T-helper 22 cell (primary cell): ENCODE results near the gene RGS17.
"Not testable (repeated sequence)": the region's sequence is repeated elsewhere in the genome, so short reads cannot be mapped to it uniquely, and the experiment has no call there.

Source experiments
- DNase-seq: peaks from one replicate; pipeline ENCODE4 v3.0.0-alpha.2; 2020; ENCODE audit warnings: low read depth

Gene RGS17

GRCh38 chr6:153125032-153125431 lies 6.0 kb downstream of the RGS17 start:
- DNase-seq: no peak

- no peak for DNase-seq
Measured at GRCh38 chr6:153123801-153124200, 7.3 kb downstream of the RGS17 start.

- no peak for DNase-seq
Measured at GRCh38 chr6:153121311-153121710, 9.8 kb downstream of the RGS17 start.

GRCh38 chr6:153117986-153118879 lies 12.8 kb downstream of the RGS17 start:
- no peak for DNase-seq

- not testable (repeated sequence) for DNase-seq
Measured at GRCh38 chr6:153111082-153111481, 20.0 kb downstream of the RGS17 start.

- not testable (repeated sequence) for DNase-seq
Measured at GRCh38 chr6:153110612-153111011, 20.5 kb downstream of the RGS17 start.

- no peak for DNase-seq
Measured at GRCh38 chr6:153108315-153108714, 22.8 kb downstream of the RGS17 start.

- DNase-seq: no peak
Measured at GRCh38 chr6:153106021-153106420, 25.1 kb downstream of the RGS17 start.

- no peak for DNase-seq
Measured at GRCh38 chr6:153104220-153104619, 26.9 kb downstream of the RGS17 start.

GRCh38 chr6:153103319-153103655 lies 27.8 kb downstream of the RGS17 start:
- DNase-seq: no peak

GRCh38 chr6:153102605-153103318 lies 28.3 kb downstream of the RGS17 start:
- DNase-seq: no peak

- no peak for DNase-seq
Measured at GRCh38 chr6:153101461-153101860, 29.6 kb downstream of the RGS17 start.

- no peak for DNase-seq
Measured at GRCh38 chr6:153099636-153100035, 31.4 kb downstream of the RGS17 start.

GRCh38 chr6:153096792-153097191 lies 34.3 kb downstream of the RGS17 start:
- DNase-seq: no peak

- DNase-seq: no peak
Measured at GRCh38 chr6:153096031-153096430, 35.1 kb downstream of the RGS17 start.

GRCh38 chr6:153092082-153093013 lies 38.7 kb downstream of the RGS17 start:
- DNase-seq: no peak

GRCh38 chr6:153090241-153090930 lies 40.7 kb downstream of the RGS17 start:
- no peak for DNase-seq

- no peak for DNase-seq
Measured at GRCh38 chr6:153088796-153089195, 42.3 kb downstream of the RGS17 start.

GRCh38 chr6:153087436-153087835 lies 43.6 kb downstream of the RGS17 start:
- no peak for DNase-seq

GRCh38 chr6:153086225-153086990 lies 44.7 kb downstream of the RGS17 start:
- no peak for DNase-seq

- no peak for DNase-seq
Measured at GRCh38 chr6:153085239-153085638, 45.8 kb downstream of the RGS17 start.
